LHCN-M2 (cell line): Measurements from ENCODE around the gene PEX10. TPM values are rescaled to one million over a fixed set of nuclear protein-coding genes. Genes with fewer than 3 reads are reported as not detected.
"Not testable (repeated sequence)": the region's sequence is repeated elsewhere in the genome, so short reads cannot be mapped to it uniquely, and the experiment has no call there.

ENCODE experiments used
- DNase-seq: peaks from one replicate; pipeline ENCODE4 v3.0.0-alpha.2; 2012; ENCODE audit warnings: low read depth
- total RNA-seq: library from RNA; depleted of rRNA; stranded (reverse); fragments of >200 nt; gene quantifications from 2 replicates; pipeline ENCODE4 v1.2.3, GENCODE V29; 2014

Gene PEX10
- total RNA-seq, 1 experiment from 2014 or later, result 47.9 TPM

DNA sequence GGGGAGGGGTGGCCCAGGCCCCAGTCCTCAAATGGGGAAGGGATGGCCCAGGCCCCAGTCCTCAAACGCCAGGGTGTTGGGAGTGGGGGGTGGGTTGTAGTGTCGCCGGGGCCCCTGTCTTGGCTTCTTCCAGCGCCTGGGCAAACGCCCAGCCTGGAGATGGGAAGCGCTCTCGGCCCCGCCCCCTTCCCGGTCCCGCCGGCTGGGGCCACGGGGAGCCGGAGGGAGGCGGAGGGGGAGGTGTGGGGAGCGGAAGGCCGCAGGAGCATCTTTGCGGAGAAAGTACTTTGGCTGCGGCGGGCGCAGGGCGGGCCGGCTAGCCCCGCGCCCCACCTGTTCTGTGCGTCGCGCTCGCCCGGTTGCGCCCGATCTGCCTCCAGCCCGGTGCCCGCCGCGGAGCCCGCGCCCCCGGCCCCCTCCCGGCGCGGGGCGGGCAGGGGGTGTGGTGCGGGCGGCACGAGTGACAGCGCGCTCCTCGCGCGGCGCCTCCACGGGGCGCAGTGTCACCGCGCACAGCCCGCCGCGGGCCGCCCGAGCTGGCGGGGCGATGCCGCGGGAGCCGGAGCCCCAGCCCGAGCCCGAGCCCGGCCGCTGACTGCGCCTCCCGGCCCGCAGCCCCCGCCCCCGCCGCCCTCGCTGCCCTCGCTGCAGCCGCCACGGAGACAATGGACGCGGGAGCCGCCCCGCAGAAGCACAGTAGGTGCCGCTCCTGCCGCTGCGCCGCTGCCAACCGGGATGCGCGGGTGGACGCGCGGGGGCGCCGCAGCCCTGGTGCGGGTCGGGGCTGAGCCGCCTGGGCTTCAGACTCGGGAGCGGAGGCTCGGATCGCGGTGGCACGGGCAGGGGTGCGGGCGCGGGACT is 31.1 kb upstream of the PEX10 start:
- no peak for DNase-seq

GRCh38 chr1:2442661-2443060 is 30.3 kb upstream of the PEX10 start:
- DNase-seq, result no peak

GRCh38 chr1:2441746-2442145 is 29.4 kb upstream of the PEX10 start:
- DNase-seq, result no peak

- not testable (repeated sequence) for DNase-seq
Measured at GRCh38 chr1:2440346-2440745, 28.0 kb upstream of the PEX10 start.

GRCh38 chr1:2439369-2439768 is 27.0 kb upstream of the PEX10 start:
- DNase-seq, result no peak

DNA sequence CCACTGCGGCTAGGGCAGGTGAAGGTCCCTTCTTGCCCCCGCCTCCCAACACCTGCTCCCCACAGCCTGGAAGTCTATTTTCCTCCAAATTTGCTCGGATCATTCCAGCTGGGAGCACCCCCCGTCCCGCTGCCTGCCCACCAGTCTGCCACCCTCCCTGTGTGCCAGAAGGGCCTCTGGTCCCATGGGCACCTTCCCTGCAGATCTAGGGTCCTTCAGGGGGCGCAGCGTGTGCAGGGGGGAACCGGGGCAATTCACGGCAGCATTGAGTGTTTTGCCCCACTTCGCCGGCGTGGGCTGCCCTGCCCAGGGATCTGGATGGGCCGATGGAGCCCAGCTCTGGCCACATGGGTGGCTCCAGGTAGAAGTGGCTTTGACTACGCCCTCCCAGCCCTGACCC is 26.3 kb upstream of the PEX10 start:
- DNase-seq, result no peak

- DNase-seq, result no peak
Measured at GRCh38 chr1:2438038-2438437, 25.7 kb upstream of the PEX10 start.

- no peak for DNase-seq
Measured at GRCh38 chr1:2437617-2438016, 25.3 kb upstream of the PEX10 start.

DNA sequence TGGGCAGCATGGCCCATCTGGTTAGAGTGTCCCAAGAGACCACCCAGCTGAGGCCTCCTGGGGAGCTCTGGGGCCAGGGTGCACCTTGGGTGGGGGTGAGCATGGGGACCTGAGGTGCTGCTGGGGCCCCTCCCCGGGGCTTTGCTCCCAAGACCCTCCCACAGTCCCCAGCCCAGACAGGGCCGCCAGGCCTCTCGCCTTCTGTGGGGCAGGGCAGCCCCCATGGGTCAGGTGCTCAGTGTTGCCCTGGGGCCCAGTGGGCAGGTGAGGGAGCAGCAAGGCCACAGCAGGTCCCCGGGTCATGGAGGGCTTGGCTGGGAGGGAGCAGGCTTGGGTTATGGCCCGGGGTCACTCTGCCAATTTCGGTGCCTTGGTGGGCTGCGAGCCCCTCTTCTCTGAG is 24.5 kb upstream of the PEX10 start:
- no peak for DNase-seq

DNA sequence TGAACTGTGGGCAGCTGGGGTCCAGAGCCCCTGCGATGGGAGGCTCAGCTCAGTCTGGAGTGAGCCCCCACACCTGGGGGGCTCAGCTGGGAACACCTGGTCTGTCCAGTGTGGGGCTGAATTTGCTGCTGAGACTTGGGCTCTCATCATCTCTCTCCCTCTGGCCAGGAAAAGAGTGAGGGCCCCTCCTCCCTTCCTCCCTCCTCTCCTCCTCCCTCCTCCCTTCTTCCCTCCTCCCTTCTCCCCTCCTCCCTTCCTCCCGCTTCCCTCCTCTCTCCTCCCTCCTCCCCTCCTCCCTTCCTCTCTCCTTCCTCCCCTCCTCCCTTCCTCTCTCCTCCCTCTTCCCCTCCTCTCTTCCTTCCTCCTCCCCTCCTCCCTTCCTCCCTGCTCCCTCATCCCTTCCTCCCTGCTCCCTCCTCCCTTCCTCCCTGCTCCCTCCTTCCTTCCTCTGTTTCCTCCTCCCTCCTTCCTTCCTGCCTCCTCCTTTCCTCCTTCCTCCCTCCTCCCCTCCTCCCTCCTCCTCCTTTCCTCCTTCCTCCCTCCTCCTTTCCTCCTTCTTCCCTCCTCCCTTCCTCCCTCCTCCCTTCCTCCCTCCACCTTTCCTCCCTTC is 23.5 kb upstream of the PEX10 start:
- no peak for DNase-seq

DNA sequence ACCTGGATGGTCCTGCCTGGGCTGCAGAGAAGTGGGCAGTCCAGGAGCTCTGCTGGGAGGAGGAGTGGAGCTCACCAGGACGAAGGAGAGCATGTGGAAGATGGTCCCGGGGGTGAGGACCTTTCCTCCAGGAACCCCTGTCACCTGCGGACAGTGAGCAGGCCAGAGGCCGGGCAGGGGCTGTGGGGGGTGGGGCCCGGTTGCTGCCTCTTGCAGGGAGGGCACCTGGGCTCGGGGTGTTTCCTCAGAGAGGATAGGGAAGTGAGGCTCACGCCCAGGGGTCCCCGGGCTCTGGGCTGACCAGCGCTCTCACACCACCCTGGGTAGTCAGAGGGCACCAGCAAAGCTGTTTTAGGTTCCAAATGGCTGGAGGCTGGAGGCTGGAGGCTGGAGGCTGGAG is 22.7 kb upstream of the PEX10 start:
- no peak for DNase-seq

- no peak for DNase-seq
Measured at GRCh38 chr1:2433936-2434655, 21.7 kb upstream of the PEX10 start.

DNA sequence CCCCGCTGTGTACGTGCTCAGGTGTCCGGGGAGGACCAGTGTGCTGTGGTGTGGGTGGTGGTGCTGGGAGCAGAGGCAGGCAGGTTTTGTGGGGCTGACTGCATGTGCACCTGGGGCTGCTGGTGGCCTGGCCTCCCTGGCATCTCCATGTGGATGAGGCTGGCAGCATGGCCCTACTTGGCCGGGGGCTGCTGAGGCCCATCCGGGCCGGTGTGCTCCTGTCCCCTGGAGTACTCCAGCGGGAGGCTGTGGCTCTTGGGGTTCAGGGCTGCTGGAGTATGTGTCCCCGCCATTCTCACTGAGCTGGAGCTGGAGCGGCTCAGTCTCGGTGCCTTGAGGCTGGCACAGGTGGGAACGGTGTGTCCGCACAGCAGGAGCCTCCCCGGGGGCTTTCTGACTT is 20.8 kb upstream of the PEX10 start:
- DNase-seq, result no peak

GRCh38 chr1:2432441-2432844 is 20.1 kb upstream of the PEX10 start:
- no peak for DNase-seq

DNA sequence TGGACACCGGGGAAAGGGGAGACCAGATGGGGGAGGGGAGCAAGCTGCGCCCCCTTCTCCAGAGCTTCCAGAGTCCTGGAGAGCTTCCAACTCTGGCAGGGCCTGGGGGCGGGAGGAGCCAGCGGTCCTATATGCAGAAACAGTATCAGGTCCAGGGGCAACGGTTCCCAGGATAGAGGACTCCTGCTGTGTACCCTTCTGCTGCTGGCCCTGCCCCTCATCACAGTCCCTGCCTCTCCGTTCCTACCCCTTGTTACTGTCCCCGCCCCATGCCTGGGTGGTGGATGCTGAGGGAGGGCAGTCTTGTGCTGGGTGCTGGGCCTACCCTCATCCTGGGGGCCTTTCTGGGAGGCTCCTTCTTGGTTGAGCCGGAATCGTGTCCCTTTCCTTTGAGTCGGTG is 19.2 kb upstream of the PEX10 start:
- no peak for DNase-seq

DNA sequence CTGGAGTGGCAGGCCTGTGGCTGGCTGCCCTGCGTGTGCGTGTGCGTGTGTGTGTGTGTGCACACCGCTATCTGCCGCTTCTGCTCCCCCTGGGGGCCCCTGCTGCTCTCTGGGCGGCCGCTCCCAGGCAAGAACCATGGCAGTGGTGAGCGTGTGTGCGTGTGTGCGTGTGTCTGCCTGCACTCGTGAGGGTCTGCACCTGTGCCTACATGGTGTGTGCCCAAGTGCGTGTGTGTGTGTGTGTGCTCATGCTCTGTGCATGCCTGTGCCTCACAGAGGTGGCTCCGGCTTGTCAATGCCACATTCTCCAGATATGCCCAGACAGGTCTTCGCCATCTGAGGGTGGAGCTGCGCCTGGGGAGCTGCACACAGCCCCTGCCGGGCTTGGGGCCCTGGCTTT is 18.7 kb upstream of the PEX10 start:
- DNase-seq, result no peak

DNA sequence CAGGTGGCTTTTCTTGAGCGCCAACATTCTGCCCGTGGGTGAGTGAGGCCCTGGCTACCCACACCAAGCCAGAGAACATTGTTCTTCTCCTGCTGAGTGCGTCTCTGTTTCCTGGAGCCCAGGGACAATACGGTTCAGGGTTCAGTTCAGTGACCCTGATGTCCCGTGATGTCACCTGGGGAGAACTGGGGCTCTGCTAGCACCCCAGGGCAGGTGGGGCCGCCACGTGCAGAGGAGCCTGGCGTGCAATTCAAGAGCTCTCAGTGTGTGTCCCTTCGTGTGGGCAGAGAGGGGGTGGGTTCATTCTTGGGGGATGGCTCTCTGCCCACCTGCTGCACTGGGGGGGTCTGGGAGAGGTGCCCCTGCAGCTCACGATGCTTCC is 18.2 kb upstream of the PEX10 start:
- no peak for DNase-seq

DNA sequence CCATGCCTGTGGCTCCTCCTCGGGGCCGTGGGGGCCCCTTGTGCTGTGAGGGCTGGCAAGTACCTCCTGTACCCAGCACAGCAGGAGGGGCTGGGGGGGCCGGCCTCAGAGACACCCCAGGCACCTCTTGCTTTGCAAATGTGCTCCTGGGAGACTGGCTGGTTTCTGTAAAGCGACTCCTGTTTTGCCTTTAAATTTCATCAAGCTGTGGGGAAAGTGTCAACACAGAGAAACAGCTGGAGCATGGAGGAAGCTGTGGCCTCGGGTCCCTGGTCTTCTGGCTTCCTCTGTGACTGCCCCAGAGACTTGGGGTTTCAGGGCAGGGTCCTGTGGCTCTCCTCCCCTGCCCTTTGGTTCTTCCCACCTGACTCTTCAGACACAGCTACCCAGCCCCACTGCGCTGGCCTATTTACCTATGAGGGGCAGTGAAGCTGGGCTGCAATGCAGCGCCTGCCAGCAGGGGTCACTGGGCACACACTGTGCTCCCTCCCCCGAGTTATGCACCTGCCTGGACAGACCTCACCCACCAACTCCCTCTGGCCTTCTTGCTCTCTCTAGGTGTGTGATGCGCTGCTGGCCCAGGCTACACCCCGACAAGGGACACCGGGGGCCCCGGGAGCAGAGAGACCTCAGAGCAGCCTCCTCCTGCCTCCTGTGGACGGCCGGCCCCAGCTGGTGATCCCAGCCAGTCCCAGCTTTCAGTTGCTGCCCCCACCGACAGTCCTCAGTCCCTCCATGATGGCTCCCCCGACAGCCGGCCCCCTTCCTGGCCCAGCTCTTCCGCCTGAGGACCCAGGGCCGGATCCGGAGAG is 17.6 kb upstream of the PEX10 start:
- DNase-seq, result no peak

DNA sequence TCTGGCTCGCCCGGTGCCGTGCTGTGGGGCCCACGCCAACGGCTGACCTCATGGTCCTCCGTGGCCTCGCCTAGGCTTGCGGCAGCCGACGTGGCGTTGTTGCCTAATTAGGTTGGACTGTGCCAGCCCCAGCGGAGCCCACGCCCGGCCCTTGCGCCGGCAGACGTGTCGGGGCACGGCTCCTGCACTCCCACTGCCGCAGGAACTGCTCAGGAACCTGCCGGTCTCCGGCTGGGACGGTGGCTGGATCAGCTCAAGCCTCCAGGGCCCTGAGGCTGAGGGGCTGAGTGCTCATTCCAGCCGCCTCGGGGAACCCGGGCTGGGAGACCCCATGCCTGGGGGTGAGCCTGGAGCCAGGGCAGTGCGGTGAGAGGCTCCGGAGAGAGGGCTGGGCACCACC is 16.1 kb upstream of the PEX10 start:
- no peak for DNase-seq

GRCh38 chr1:2427976-2428375 is 15.6 kb upstream of the PEX10 start:
- DNase-seq, result no peak

DNA sequence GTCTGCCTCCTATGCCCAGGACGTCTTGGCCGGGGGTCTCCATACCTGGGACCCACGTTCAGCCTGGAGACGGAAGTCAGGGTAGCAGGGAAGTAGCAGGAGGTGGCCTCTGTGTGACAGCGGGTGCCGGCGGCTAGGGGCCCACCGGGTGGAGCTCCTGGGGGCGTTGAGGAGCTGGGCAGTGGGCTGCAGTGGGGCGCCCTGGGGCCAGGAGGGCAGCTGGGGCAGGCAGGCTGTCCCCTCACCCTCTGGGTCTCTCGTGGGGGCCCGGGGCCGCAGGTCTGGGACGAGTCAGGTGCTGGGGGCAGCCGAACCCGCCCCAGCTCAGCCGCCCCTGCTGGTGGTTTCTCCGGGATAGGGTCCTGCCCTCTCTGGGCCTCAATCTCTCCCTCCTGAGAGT is 14.7 kb upstream of the PEX10 start:
- DNase-seq, result no peak

GRCh38 chr1:2426540-2426939 is 14.2 kb upstream of the PEX10 start:
- DNase-seq, result no peak
